ENCODE results near the gene SBNO1.

Gene SBNO1

GRCh38 chr12:123401753-123402683, 37.4 kb upstream of the SBNO1 start:
- H3K4me1 ChIP-seq (ENCODE audit: control extremely low read depth in 1 of 4, control insufficient read depth in 4 of 4, insufficient read depth in 4 of 4, low read length in 3 of 4), result no peaks in the 10 kb centered on the region
- WGBS (ENCODE audit: insufficient coverage), result 95% methylated on average over 14 of the region's 15 CpGs
- H3K27me3 ChIP-seq (replicated peaks in 2 of 5; ENCODE audit: control insufficient read depth in 4 of 5, insufficient read depth in 5 of 5, low read length in 4 of 5), result no peaks in the 10 kb centered on the region
- CTCF ChIA-PET, result interaction anchor here (0.7 kb wide), 1 partner anchor 20 kb away, joined by 3 read pairs; no protein-coding TSS in a partner anchor
- no peak for DNase-seq
- H3K36me3 ChIP-seq (ENCODE audit: control insufficient read depth in 4 of 4, insufficient read depth in 4 of 4, low read length in 3 of 4), result peaks cover 15 to 75% (median 58%) of the 10 kb centered on the region in 4 experiments
- no peak overlapping the region for H3K4me3 ChIP-seq (ENCODE audit: control insufficient read depth in 1 of 7, extremely low read depth in 1 of 7, insufficient read depth in 4 of 7, low read depth in 2 of 7, low read length in 6 of 7)
- peak overlapping the region in 1 of 2 experiments; percentile 25 for H3K27ac ChIP-seq (ENCODE audit: insufficient read depth in 1 of 2, low read depth in 1 of 2, low read length in 2 of 2, poor library complexity in 1 of 2, severe bottlenecking in 2 of 2)
- POLR2A ChIA-PET, result no interaction called here
- no peaks in the 10 kb centered on the region for H3K9me3 ChIP-seq (ENCODE audit: control extremely low read depth in 1 of 5, control insufficient read depth in 4 of 5, insufficient read depth in 2 of 5, low read depth in 1 of 5, low read length in 4 of 5)

- Histone ChIP-seq H3K4me1 (ENCODE audit: control extremely low read depth in 1 of 4, control insufficient read depth in 4 of 4, insufficient read depth in 4 of 4, low read length in 3 of 4) (no peaks in the 10 kb centered on the region), H3K27ac (ENCODE audit: insufficient read depth in 1 of 2, low read depth in 1 of 2, low read length in 2 of 2, poor library complexity in 1 of 2, severe bottlenecking in 2 of 2) (no peak overlapping the region), H3K27me3 (replicated peaks in 2 of 5; ENCODE audit: control insufficient read depth in 4 of 5, insufficient read depth in 5 of 5, low read length in 4 of 5) (no peaks in the 10 kb centered on the region), H3K36me3 (ENCODE audit: control insufficient read depth in 4 of 4, insufficient read depth in 4 of 4, low read length in 3 of 4) (peaks cover 14 to 75% (median 64%) of the 10 kb centered on the region in 4 experiments), H3K9me3 (ENCODE audit: control extremely low read depth in 1 of 5, control insufficient read depth in 4 of 5, insufficient read depth in 2 of 5, low read depth in 1 of 5, low read length in 4 of 5) (no peaks in the 10 kb centered on the region), H3K4me3 (ENCODE audit: control insufficient read depth in 1 of 7, extremely low read depth in 1 of 7, insufficient read depth in 4 of 7, low read depth in 2 of 7, low read length in 6 of 7) (no peak overlapping the region)
- CTCF ChIA-PET, result interaction anchor here (1.0 to 1.9 kb wide), 2 partner anchors 8 to 9 kb away, joined by 3 to 6 read pairs; no protein-coding TSS in a partner anchor
- 100% methylated on average over 3 of the region's 6 CpGs for WGBS (ENCODE audit: insufficient coverage)
- no peak for DNase-seq
- POLR2A ChIA-PET, result no interaction called here
Measured at GRCh38 chr12:123399255-123399617, 34.6 kb upstream of the SBNO1 start.

- no peak overlapping the region for H3K4me3 ChIP-seq (ENCODE audit: control insufficient read depth in 1 of 7, extremely low read depth in 1 of 7, insufficient read depth in 4 of 7, low read depth in 2 of 7, low read length in 6 of 7)
- no peak overlapping the region for H3K27ac ChIP-seq (ENCODE audit: insufficient read depth in 1 of 2, low read depth in 1 of 2, low read length in 2 of 2, poor library complexity in 1 of 2, severe bottlenecking in 2 of 2)
- H3K36me3 ChIP-seq (ENCODE audit: control insufficient read depth in 4 of 4, insufficient read depth in 4 of 4, low read length in 3 of 4), result peaks cover 11 to 72% (median 60%) of the 10 kb centered on the region in 4 experiments
- POLR2A ChIA-PET, result interaction anchor here (0.6 kb wide), 1 partner anchor 15 kb away, joined by 3 read pairs; the partner anchor contains the start of gene KMT5A
- H3K27me3 ChIP-seq (replicated peaks in 2 of 5; ENCODE audit: control insufficient read depth in 4 of 5, insufficient read depth in 5 of 5, low read length in 4 of 5), result no peaks in the 10 kb centered on the region
- CTCF ChIA-PET, result interaction anchor here (1.0 kb wide), 1 partner anchor 8 kb away, joined by 3 read pairs; no protein-coding TSS in a partner anchor
- no peaks in the 10 kb centered on the region for H3K4me1 ChIP-seq (ENCODE audit: control extremely low read depth in 1 of 4, control insufficient read depth in 4 of 4, insufficient read depth in 4 of 4, low read length in 3 of 4)
- H3K9me3 ChIP-seq (ENCODE audit: control extremely low read depth in 1 of 5, control insufficient read depth in 4 of 5, insufficient read depth in 2 of 5, low read depth in 1 of 5, low read length in 4 of 5), result no peaks in the 10 kb centered on the region
- DNase-seq, result no peak
- 96% methylated on average over 12 of the region's 14 CpGs for WGBS (ENCODE audit: insufficient coverage)
Measured at GRCh38 chr12:123398550-123399254, 34.1 kb upstream of the SBNO1 start.

GRCh38 chr12:123398177-123398549, 33.5 kb upstream of the SBNO1 start:
- H3K4me1 ChIP-seq (ENCODE audit: control extremely low read depth in 1 of 4, control insufficient read depth in 4 of 4, insufficient read depth in 4 of 4, low read length in 3 of 4), result no peaks in the 10 kb centered on the region
- ChIA-PET CTCF (interaction anchor here (1.0 kb wide), 1 partner anchor 8 kb away, joined by 3 read pairs; no protein-coding TSS in a partner anchor), POLR2A (interaction anchor here (0.6 kb wide), 1 partner anchor 14 kb away, joined by 3 read pairs; the partner anchor contains the start of gene KMT5A)
- H3K4me3 ChIP-seq (ENCODE audit: control insufficient read depth in 1 of 7, extremely low read depth in 1 of 7, insufficient read depth in 4 of 7, low read depth in 2 of 7, low read length in 6 of 7), result no peak overlapping the region
- H3K27me3 ChIP-seq (replicated peaks in 2 of 5; ENCODE audit: control insufficient read depth in 4 of 5, insufficient read depth in 5 of 5, low read length in 4 of 5), result no peaks in the 10 kb centered on the region
- no peaks in the 10 kb centered on the region for H3K9me3 ChIP-seq (ENCODE audit: control extremely low read depth in 1 of 5, control insufficient read depth in 4 of 5, insufficient read depth in 2 of 5, low read depth in 1 of 5, low read length in 4 of 5)
- DNase-seq, result no peak
- peaks cover 6 to 72% (median 54%) of the 10 kb centered on the region in 4 experiments for H3K36me3 ChIP-seq (ENCODE audit: control insufficient read depth in 4 of 4, insufficient read depth in 4 of 4, low read length in 3 of 4)
- H3K27ac ChIP-seq (ENCODE audit: insufficient read depth in 1 of 2, low read depth in 1 of 2, low read length in 2 of 2, poor library complexity in 1 of 2, severe bottlenecking in 2 of 2), result no peak overlapping the region
- 91% methylated on average over 8 of the region's 10 CpGs for WGBS (ENCODE audit: insufficient coverage)

GRCh38 chr12:123397400-123397799, 32.8 kb upstream of the SBNO1 start:
- Histone ChIP-seq H3K4me1 (ENCODE audit: control extremely low read depth in 1 of 4, control insufficient read depth in 4 of 4, insufficient read depth in 4 of 4, low read length in 3 of 4) (no peaks in the 10 kb centered on the region), H3K4me3 (ENCODE audit: control insufficient read depth in 1 of 7, extremely low read depth in 1 of 7, insufficient read depth in 4 of 7, low read depth in 2 of 7, low read length in 6 of 7) (no peak overlapping the region), H3K9me3 (ENCODE audit: control extremely low read depth in 1 of 5, control insufficient read depth in 4 of 5, insufficient read depth in 2 of 5, low read depth in 1 of 5, low read length in 4 of 5) (no peaks in the 10 kb centered on the region), H3K36me3 (ENCODE audit: control insufficient read depth in 4 of 4, insufficient read depth in 4 of 4, low read length in 3 of 4) (peaks cover 12 to 71% (median 50%) of the 10 kb centered on the region in 4 experiments), H3K27me3 (replicated peaks in 2 of 5; ENCODE audit: control insufficient read depth in 4 of 5, insufficient read depth in 5 of 5, low read length in 4 of 5) (no peaks in the 10 kb centered on the region), H3K27ac (ENCODE audit: insufficient read depth in 1 of 2, low read depth in 1 of 2, low read length in 2 of 2, poor library complexity in 1 of 2, severe bottlenecking in 2 of 2) (no peak overlapping the region)
- POLR2A ChIA-PET, result no interaction called here
- CTCF ChIA-PET, result interaction anchor here (1.5 kb wide), 1 partner anchor 32 kb away, joined by 3 read pairs; no protein-coding TSS in a partner anchor
- DNase-seq, result no peak
- 100% methylated on average over 3 of the region's 6 CpGs for WGBS (ENCODE audit: insufficient coverage)

- Histone ChIP-seq H3K27ac (ENCODE audit: insufficient read depth in 1 of 2, low read depth in 1 of 2, low read length in 2 of 2, poor library complexity in 1 of 2, severe bottlenecking in 2 of 2) (no peak overlapping the region), H3K4me1 (ENCODE audit: control extremely low read depth in 1 of 4, control insufficient read depth in 4 of 4, insufficient read depth in 4 of 4, low read length in 3 of 4) (peaks cover 0 to under 1% (median 0%) of the 10 kb centered on the region in 4 experiments), H3K9me3 (ENCODE audit: control extremely low read depth in 1 of 5, control insufficient read depth in 4 of 5, insufficient read depth in 2 of 5, low read depth in 1 of 5, low read length in 4 of 5) (no peaks in the 10 kb centered on the region), H3K4me3 (ENCODE audit: control insufficient read depth in 1 of 7, extremely low read depth in 1 of 7, insufficient read depth in 4 of 7, low read depth in 2 of 7, low read length in 6 of 7) (no peak overlapping the region), H3K36me3 (ENCODE audit: control insufficient read depth in 4 of 4, insufficient read depth in 4 of 4, low read length in 3 of 4) (peaks cover 16 to 71% (median 49%) of the 10 kb centered on the region in 4 experiments), H3K27me3 (replicated peaks in 2 of 5; ENCODE audit: control insufficient read depth in 4 of 5, insufficient read depth in 5 of 5, low read length in 4 of 5) (no peaks in the 10 kb centered on the region)
- WGBS (ENCODE audit: insufficient coverage), result 96% methylated on average over 6 of the region's 9 CpGs
- DNase-seq, result no peak
- ChIA-PET POLR2A (interaction anchor here (0.5 kb wide), 1 partner anchor 19 kb away, joined by 7 read pairs; no protein-coding TSS in a partner anchor), CTCF (interaction anchor here (1.2 to 1.5 kb wide), 2 partner anchors 30 to 32 kb away, joined by 3 read pairs; no protein-coding TSS in a partner anchor)
Measured at GRCh38 chr12:123396954-123397353, 32.3 kb upstream of the SBNO1 start.
